Measurements from ENCODE around the gene PSMC3.
A peak's percentile ranks its signal among the peaks of the same experiment; 100 is the strongest.

The PSMC3 gene

GRCh38 chr11:47426062-47426956 is at the start of gene PSMC3:
Gene PSMC3, minus strand, starts transcription at chr11:47426439. Its CDS starts 160 bp downstream, at chr11:47426279.
- peak; percentile 77 to 97 (median 95) for DNase-seq

GRCh38 chr11:47470671-47471070 is 44.4 kb upstream of the PSMC3 start:
- no peak for DNase-seq

GRCh38 chr11:47469361-47470179 is 43.3 kb upstream of the PSMC3 start:
- DNase-seq, result peak in 1 of 14 donors; percentile 87

- no peak for DNase-seq
These were observed 42.5 kb upstream of the PSMC3 start for GRCh38 chr11:47468598-47469214.

- DNase-seq, result peak in 3 of 14 donors; percentile 37 to 80 (median 38)
These were observed 41.1 kb upstream of the PSMC3 start for GRCh38 chr11:47467357-47467756.

- DNase-seq, result peak in 12 of 14 donors; percentile 5 to 77 (median 48)
These were observed 40.5 kb upstream of the PSMC3 start for GRCh38 chr11:47466701-47467250.

GRCh38 chr11:47466201-47466600 is 40.0 kb upstream of the PSMC3 start:
- no peak for DNase-seq

GRCh38 chr11:47464483-47464882 is 38.2 kb upstream of the PSMC3 start:
- DNase-seq, result no peak

- DNase-seq, result peak in 1 of 14 donors; percentile 56
These were observed 35.6 kb upstream of the PSMC3 start for GRCh38 chr11:47461876-47462275.

GRCh38 chr11:47460571-47461235 is 34.5 kb upstream of the PSMC3 start:
- DNase-seq, result no peak

GRCh38 chr11:47454258-47454671 is 28.0 kb upstream of the PSMC3 start:
- peak in 8 of 14 donors; percentile 9 to 77 (median 15) for DNase-seq

- DNase-seq, result no peak
These were observed 27.1 kb upstream of the PSMC3 start for GRCh38 chr11:47453365-47453764.

- DNase-seq, result no peak
These were observed 25.8 kb upstream of the PSMC3 start for GRCh38 chr11:47451990-47452389.

GRCh38 chr11:47451436-47451835 is 25.2 kb upstream of the PSMC3 start:
- DNase-seq, result no peak

- no peak for DNase-seq
These were observed 23.3 kb upstream of the PSMC3 start for GRCh38 chr11:47449541-47449940.

- no peak for DNase-seq
These were observed 22.6 kb upstream of the PSMC3 start, which contains the start of gene RAPSN for GRCh38 chr11:47448566-47449427. Gene RAPSN, minus strand, starts transcription at chr11:47449136. Its CDS starts 172 bp downstream, at chr11:47448964.

GRCh38 chr11:47447906-47448305 is 21.7 kb upstream of the PSMC3 start:
- no peak for DNase-seq

- no peak for DNase-seq
These were observed 20.6 kb upstream of the PSMC3 start for GRCh38 chr11:47446833-47447232.

GRCh38 chr11:47445840-47446239 is 19.6 kb upstream of the PSMC3 start:
- no peak for DNase-seq

GRCh38 chr11:47443817-47444216 is 17.6 kb upstream of the PSMC3 start:
- no peak for DNase-seq

Measured in C1 segment of cervical spinal cord (tissue), 14 donors.